ENCODE measurements around the gene SPSB1.

SPSB1 gene

DNA sequence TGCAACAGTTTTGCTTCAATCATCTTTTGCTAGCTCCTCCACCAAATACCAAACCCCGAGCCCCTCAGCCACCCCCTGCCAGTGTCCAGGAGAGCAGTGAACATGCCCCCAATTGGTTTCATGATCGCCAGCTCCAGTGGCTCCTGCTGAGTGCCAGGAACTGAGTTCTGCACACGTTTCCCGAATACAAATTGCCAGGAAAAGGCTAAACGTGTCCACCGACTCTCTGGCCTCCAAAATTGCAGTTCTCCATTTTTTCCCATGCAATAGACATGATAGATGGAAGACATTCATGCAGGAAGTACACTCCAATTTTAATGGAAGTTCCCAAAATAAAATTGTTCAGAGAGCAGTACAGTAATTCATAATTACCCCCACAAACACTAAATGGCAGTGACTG is 101.3 kb downstream of the SPSB1 start:
- no peaks in the 10 kb centered on the region for H3K36me3 ChIP-seq (ENCODE audit: control insufficient read depth in 2 of 2, insufficient read depth in 1 of 2, low read length in 2 of 2)
- H3K9me3 ChIP-seq (ENCODE audit: control insufficient read depth, insufficient read depth, low read depth, low read length) = no peaks in the 10 kb centered on the region
- no peak overlapping the region for H3K27ac ChIP-seq (ENCODE audit: extremely low read depth, low read depth, low read length)
- no peak overlapping the region for H3K4me3 ChIP-seq (ENCODE audit: low read depth, low read length)
- H3K4me1 ChIP-seq (ENCODE audit: control insufficient read depth, insufficient read depth, low read length) = no peaks in the 10 kb centered on the region
- TF ChIP-seq ZNF623 (tag by site-specific recombination; IDR thresholded peaks at IDR 0.05) = no peak
- TF ChIP-seq ZBTB11 (tag by site-specific recombination; conservative IDR thresholded peaks at IDR 0.05; ENCODE audit: low read depth) = no peak
- no peak for TF ChIP-seq ZNF510 (tag by site-specific recombination; IDR thresholded peaks at IDR 0.05; ENCODE audit: insufficient replicate concordance)
- no peak for TF ChIP-seq ZNF146 (tag by site-specific recombination; IDR thresholded peaks at IDR 0.05)
- TF ChIP-seq ZNF121 (tag by site-specific recombination; IDR thresholded peaks at IDR 0.05) = no peak
- no peak for TF ChIP-seq ZNF768 (tag by site-specific recombination; IDR thresholded peaks at IDR 0.05)
- TF ChIP-seq CTCF (tag by site-specific recombination; IDR thresholded peaks at IDR 0.05) = no peak
- TF ChIP-seq ZNF19 (tag by site-specific recombination; IDR thresholded peaks at IDR 0.05; ENCODE audit: low read depth) = no peak
- TF ChIP-seq ZNF2 (tag by site-specific recombination; IDR thresholded peaks at IDR 0.05) = no peak
- no peak for TF ChIP-seq KLF9 (tag by site-specific recombination; IDR thresholded peaks at IDR 0.05; ENCODE audit: low read depth)
- no peak for TF ChIP-seq TCF7L2 (IDR thresholded peaks at IDR 0.05; ENCODE audit: borderline replicate concordance, low read depth, low read length)
- TF ChIP-seq ZNF677 (tag by site-specific recombination; IDR thresholded peaks at IDR 0.05) = no peak
- no peak for TF ChIP-seq ZNF785 (tag by site-specific recombination; IDR thresholded peaks at IDR 0.05)
- TF ChIP-seq ZNF692 (tag by site-specific recombination; IDR thresholded peaks at IDR 0.05) = no peak
- ChIA-PET CTCF (no interaction called here), POLR2A (no interaction called here)

DNA sequence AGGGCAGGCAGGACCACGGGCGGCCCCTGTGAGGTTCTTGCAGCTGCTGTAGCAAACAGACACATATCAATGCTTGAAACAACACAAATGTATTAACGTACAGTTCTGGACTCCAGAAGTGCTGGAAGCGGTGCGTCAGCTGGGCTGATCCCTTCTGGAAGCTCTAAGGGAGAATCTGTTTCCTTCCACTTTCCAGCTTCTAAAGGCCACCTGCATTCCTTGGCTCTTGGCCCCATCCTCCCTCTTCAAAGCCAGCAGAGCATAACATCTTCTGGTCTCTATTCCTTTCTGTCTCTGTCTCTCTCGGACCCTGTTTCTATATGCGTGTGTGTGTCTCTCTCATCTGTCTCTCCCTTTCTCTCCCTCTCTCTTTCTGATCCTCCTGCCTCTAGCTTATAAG is 102.3 kb downstream of the SPSB1 start:
- POLR2A ChIA-PET = no interaction called here
- no peak overlapping the region for H3K27ac ChIP-seq (ENCODE audit: extremely low read depth, low read depth, low read length)
- H3K9me3 ChIP-seq (ENCODE audit: control insufficient read depth, insufficient read depth, low read depth, low read length) = no peaks in the 10 kb centered on the region
- no peaks in the 10 kb centered on the region for H3K36me3 ChIP-seq (ENCODE audit: control insufficient read depth in 2 of 2, insufficient read depth in 1 of 2, low read length in 2 of 2)
- TF ChIP-seq, protein P1, sequence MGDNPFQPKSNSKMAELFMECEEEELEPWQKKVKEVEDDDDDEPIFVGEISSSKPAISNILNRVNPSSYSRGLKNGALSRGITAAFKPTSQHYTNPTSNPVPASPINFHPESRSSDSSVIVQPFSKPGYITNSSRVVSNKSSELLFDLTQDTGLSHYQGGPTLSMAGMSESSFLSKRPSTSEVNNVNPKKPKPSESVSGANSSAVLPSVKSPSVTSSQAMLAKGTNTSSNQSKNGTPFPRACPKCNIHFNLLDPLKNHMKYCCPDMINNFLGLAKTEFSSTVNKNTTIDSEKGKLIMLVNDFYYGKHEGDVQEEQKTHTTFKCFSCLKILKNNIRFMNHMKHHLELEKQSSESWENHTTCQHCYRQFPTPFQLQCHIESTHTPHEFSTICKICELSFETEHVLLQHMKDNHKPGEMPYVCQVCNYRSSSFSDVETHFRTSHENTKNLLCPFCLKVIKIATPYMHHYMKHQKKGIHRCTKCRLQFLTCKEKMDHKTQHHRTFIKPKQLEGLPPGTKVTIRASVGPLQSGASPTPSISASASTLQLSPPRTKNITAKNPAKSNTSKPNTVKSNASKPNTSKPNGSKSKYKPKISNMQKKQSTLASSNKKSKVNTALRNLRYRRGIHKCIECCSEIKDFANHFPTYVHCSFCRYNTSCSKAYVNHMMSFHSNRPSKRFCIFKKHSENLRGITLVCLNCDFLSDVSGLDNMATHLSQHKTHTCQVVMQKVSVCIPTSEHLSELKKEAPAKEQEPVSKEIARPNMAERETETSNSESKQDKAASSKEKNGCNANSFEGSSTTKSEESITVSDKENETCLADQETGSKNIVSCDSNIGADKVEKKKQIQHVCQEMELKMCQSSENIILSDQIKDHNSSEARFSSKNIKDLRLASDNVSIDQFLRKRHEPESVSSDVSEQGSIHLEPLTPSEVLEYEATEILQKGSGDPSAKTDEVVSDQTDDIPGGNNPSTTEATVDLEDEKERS (tag by site-specific recombination; IDR thresholded peaks at IDR 0.05) = peak; percentile 88; the same call in 1 of the 2 replicates
- TF ChIP-seq SETDB1 (IDR thresholded peaks at IDR 0.05; ENCODE audit: insufficient read length, low read length) (peak; percentile 71), ZNF623 (tag by site-specific recombination; IDR thresholded peaks at IDR 0.05) (no peak)
- H3K4me1 ChIP-seq (ENCODE audit: control insufficient read depth, insufficient read depth, low read length) = no peaks in the 10 kb centered on the region
- CTCF ChIA-PET = interaction anchor here (1.2 kb wide), 1 partner anchor 96 kb away, joined by 3 read pairs; no protein-coding TSS in a partner anchor
- no peak overlapping the region for H3K4me3 ChIP-seq (ENCODE audit: low read depth, low read length)
